Measurements from ENCODE around the gene CPNE4. TPM values are rescaled to one million over a fixed set of nuclear protein-coding genes. Genes with fewer than 3 reads are reported as not detected.

CPNE4 gene
- total RNA-seq, 1 experiment from 2014 or later, result 1.9 TPM

DNA sequence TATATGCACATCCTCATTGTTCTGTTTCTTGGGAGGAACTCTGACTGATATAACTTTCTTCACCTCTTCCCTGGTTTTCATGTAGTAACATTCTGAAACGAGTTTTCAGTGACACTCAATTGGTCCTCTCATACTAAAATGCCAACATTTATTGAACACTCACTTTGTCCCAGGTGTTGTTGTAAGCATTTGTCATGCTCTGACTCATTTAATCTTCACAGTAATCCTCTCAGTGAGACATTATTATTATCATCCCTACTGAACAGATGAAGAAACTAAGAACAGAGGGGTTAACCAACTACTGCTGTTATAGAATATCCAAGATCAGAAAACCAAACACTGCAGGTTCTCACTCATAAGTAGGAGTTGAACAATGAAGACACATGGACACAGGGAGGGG is 437.9 kb downstream of the CPNE4 start:
- H4K8ac ChIP-seq (replicated peaks; ENCODE audit: insufficient read length, low read depth, low read length), result no peak overlapping the region
- H3K27me3 ChIP-seq (ENCODE audit: insufficient read depth, low read length), result no peaks in the 10 kb centered on the region
- H3K23me2 ChIP-seq (ENCODE audit: insufficient read length, low read depth, low read length, poor library complexity, severe bottlenecking), result no peaks in the 10 kb centered on the region
- no peak overlapping the region for H3T11ph ChIP-seq (ENCODE audit: low read length)
- no peak overlapping the region for H2AK5ac ChIP-seq (ENCODE audit: insufficient read length, low read length)
- H3K4me2 ChIP-seq (ENCODE audit: insufficient read depth, insufficient read length, low read length), result no peak overlapping the region
- no CpG with 5 or more reads among the region's 1 CpG for WGBS (ENCODE audit: extremely low coverage, insufficient read length, low lambda C conversion rate)
- no peak overlapping the region for H2BK20ac ChIP-seq (ENCODE audit: low read depth, low read length, poor library complexity, severe bottlenecking)
- H3K9me3 ChIP-seq (ENCODE audit: control insufficient read depth, low read depth, low read length), result no peaks in the 10 kb centered on the region
- H3K79me1 ChIP-seq (ENCODE audit: insufficient read depth, low read depth, low read length, poor library complexity, severe bottlenecking), result no peaks in the 10 kb centered on the region
- H2BK12ac ChIP-seq (ENCODE audit: insufficient read length, low read depth, low read length), result no peak overlapping the region
- DNase-seq, result no peak
- no peak overlapping the region for H3K9ac ChIP-seq (ENCODE audit: extremely low read depth, insufficient read length, low read length)
- Mint-ChIP-seq H3K4me1 (no peaks in the 10 kb centered on the region), H3K9me3 (peaks cover 0 to 3% of the 10 kb centered on the region in 2 experiments; a peak in 1 of 5 replicates), H3K27ac (no peak overlapping the region), H3K36me3 (ENCODE audit: insufficient read depth in 1 of 3, low read depth in 3 of 3) (peaks cover 0 to 2% (median 0%) of the 10 kb centered on the region in 3 experiments; a peak in 1 of 7 replicates), H3K4me3 (no peak overlapping the region), H3K27me3 (ENCODE audit: low read depth) (no peaks in the 10 kb centered on the region)
- TF ChIP-seq, protein P1, sequence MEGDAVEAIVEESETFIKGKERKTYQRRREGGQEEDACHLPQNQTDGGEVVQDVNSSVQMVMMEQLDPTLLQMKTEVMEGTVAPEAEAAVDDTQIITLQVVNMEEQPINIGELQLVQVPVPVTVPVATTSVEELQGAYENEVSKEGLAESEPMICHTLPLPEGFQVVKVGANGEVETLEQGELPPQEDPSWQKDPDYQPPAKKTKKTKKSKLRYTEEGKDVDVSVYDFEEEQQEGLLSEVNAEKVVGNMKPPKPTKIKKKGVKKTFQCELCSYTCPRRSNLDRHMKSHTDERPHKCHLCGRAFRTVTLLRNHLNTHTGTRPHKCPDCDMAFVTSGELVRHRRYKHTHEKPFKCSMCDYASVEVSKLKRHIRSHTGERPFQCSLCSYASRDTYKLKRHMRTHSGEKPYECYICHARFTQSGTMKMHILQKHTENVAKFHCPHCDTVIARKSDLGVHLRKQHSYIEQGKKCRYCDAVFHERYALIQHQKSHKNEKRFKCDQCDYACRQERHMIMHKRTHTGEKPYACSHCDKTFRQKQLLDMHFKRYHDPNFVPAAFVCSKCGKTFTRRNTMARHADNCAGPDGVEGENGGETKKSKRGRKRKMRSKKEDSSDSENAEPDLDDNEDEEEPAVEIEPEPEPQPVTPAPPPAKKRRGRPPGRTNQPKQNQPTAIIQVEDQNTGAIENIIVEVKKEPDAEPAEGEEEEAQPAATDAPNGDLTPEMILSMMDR (conservative IDR thresholded peaks at IDR 0.05), result no peak
- H4K20me1 ChIP-seq (ENCODE audit: control insufficient read depth, insufficient read depth, insufficient read length), result no peaks in the 10 kb centered on the region
- H3K27ac ChIP-seq (ENCODE audit: insufficient read length, low read depth, low read length), result no peak overlapping the region
- no peak overlapping the region for H3K56ac ChIP-seq (ENCODE audit: insufficient read length, low read depth, low read length)
- no peak overlapping the region for H3K14ac ChIP-seq (ENCODE audit: insufficient read depth, low read length)
- no peak overlapping the region for H3K18ac ChIP-seq (ENCODE audit: insufficient read length, low read depth, low read length)
- no peak overlapping the region for H4K91ac ChIP-seq (ENCODE audit: insufficient read length, low read depth, low read length)
- no peak overlapping the region for H3K4ac ChIP-seq (ENCODE audit: low read depth, low read length)
- no peak overlapping the region for H2BK15ac ChIP-seq (ENCODE audit: low read depth, low read length)
- H3K23ac ChIP-seq (ENCODE audit: insufficient read length, low read depth, low read length), result no peak overlapping the region
- no peak overlapping the region for H2BK120ac ChIP-seq (ENCODE audit: low read depth, low read length, poor library complexity, severe bottlenecking)
- no peak overlapping the region for H2AFZ ChIP-seq (ENCODE audit: low read length)
- H2BK5ac ChIP-seq (ENCODE audit: insufficient read length, low read length), result no peak overlapping the region
- H4K5ac ChIP-seq (ENCODE audit: insufficient read length, low read depth, low read length), result no peak overlapping the region
- no peaks in the 10 kb centered on the region for H3K79me2 ChIP-seq (ENCODE audit: insufficient read depth, low read length)
- H3K4me1 ChIP-seq (ENCODE audit: insufficient read depth, low read length), result no peaks in the 10 kb centered on the region
